Hepatocyte (in vitro differentiated cells): ENCODE results near the gene KIF13A.

Source experiments
- CTCF ChIP-seq: fragments of 200-600 bp; sonication (generic); IDR thresholded peaks from 2 replicates; pipeline ENCODE4 v1.5.1; 2016; ENCODE audit warnings: antibody characterized with exemption, mild to moderate bottlenecking; ENCODE audit not compliant: poor library complexity
- EZH2 ChIP-seq: fragments of 200-600 bp; sonication (generic); IDR thresholded peaks from 2 replicates; pipeline ENCODE4 v1.6.1; 2016; ENCODE audit warnings: antibody characterized with exemption, mild to moderate bottlenecking, borderline replicate concordance

GRCh38 chr6:17737704-17738252 is 249.7 kb downstream of the KIF13A start:
- TF ChIP-seq CTCF, result no peak
- TF ChIP-seq EZH2, result no peak
